H9 (cell line): ENCODE data around the gene LMAN1. TPM values are rescaled to one million over a fixed set of nuclear protein-coding genes. Genes with fewer than 3 reads are reported as not detected.
A peak's percentile ranks its signal among the peaks of the same experiment; 100 is the strongest.

ENCODE experiments used
- DNase-seq: peaks from one replicate; pipeline ENCODE4 v3.0.0-alpha.2; 2017
- H2AFZ ChIP-seq: one replicate; pipeline ENCODE4 v1.6.1; 2013; ENCODE audit warnings: mild to moderate bottlenecking, low read length, control low read depth, moderate library complexity
- H2AK5ac ChIP-seq: 2 replicates; pipeline ENCODE4 v1.6.1; 2013; ENCODE audit warnings: low read length, control low read depth, mixed read lengths; ENCODE audit not compliant: insufficient read length
- H2BK120ac ChIP-seq: one replicate; pipeline ENCODE4 v1.6.1; 2013; ENCODE audit warnings: low read depth, mild to moderate bottlenecking, low read length, control low read depth, inconsistent platforms; ENCODE audit not compliant: poor library complexity, severe bottlenecking
- H2BK12ac ChIP-seq: 2 replicates; pipeline ENCODE4 v1.6.1; 2013; ENCODE audit warnings: low read length, control low read depth, mixed read lengths, low read depth; ENCODE audit not compliant: insufficient read length
- H2BK15ac ChIP-seq: 2 replicates; pipeline ENCODE4 v1.6.1; 2013; ENCODE audit warnings: low read depth, low read length, control low read depth
- H2BK20ac ChIP-seq: one replicate; pipeline ENCODE4 v1.6.1; 2013; ENCODE audit warnings: low read depth, mild to moderate bottlenecking, low read length, control low read depth, inconsistent platforms; ENCODE audit not compliant: poor library complexity, severe bottlenecking
- H2BK5ac ChIP-seq: 2 replicates; pipeline ENCODE4 v1.6.1; 2013; ENCODE audit warnings: low read length, control low read depth, mixed read lengths; ENCODE audit not compliant: insufficient read length
- H3K14ac ChIP-seq: 2 replicates; pipeline ENCODE4 v1.6.1; 2013; ENCODE audit warnings: low read length, control low read depth; ENCODE audit not compliant: insufficient read depth
- H3K18ac ChIP-seq: 2 replicates; pipeline ENCODE4 v1.6.1; 2013; ENCODE audit warnings: low read depth, mild to moderate bottlenecking, mixed read lengths, low read length, control low read depth; ENCODE audit not compliant: insufficient read length
- H3K23ac ChIP-seq: 2 replicates; pipeline ENCODE4 v1.6.1; 2013; ENCODE audit warnings: low read length, control low read depth, mixed read lengths, low read depth; ENCODE audit not compliant: insufficient read length
- H3K23me2 ChIP-seq: 2 replicates; pipeline ENCODE4 v1.6.1; 2013; ENCODE audit warnings: low read depth, mild to moderate bottlenecking, mixed read lengths, low read length, control low read depth; ENCODE audit not compliant: insufficient read length, poor library complexity, severe bottlenecking
- H3K27ac ChIP-seq: 2 replicates; pipeline ENCODE4 v1.5.1; 2013; ENCODE audit warnings: low read length, control low read depth, mixed read lengths, low read depth; ENCODE audit not compliant: insufficient read length
- H3K27me3 ChIP-seq: 2 replicates; pipeline ENCODE4 v1.6.1; 2013; ENCODE audit warnings: low read length, control low read depth, inconsistent platforms; ENCODE audit not compliant: insufficient read depth
- H3K4ac ChIP-seq: 2 replicates; pipeline ENCODE4 v1.6.1; 2013; ENCODE audit warnings: low read depth, mild to moderate bottlenecking, control low read depth, inconsistent platforms, low read length, moderate library complexity
- H3K4me1 ChIP-seq: 2 replicates; pipeline ENCODE4 v1.6.1; 2013; ENCODE audit warnings: low read length, control low read depth, inconsistent platforms; ENCODE audit not compliant: insufficient read depth
- H3K4me2 ChIP-seq: 2 replicates; pipeline ENCODE4 v1.6.1; 2013; ENCODE audit warnings: low read length, control low read depth, mixed read lengths; ENCODE audit not compliant: insufficient read length, insufficient read depth
- H3K56ac ChIP-seq: 2 replicates; pipeline ENCODE4 v1.6.1; 2013; ENCODE audit warnings: low read depth, mild to moderate bottlenecking, mixed read lengths, low read length, control low read depth; ENCODE audit not compliant: insufficient read length
- H3K79me1 ChIP-seq: 2 replicates; pipeline ENCODE4 v1.6.1; 2013; ENCODE audit warnings: low read depth, mild to moderate bottlenecking, moderate library complexity, low read length, control low read depth, inconsistent platforms; ENCODE audit not compliant: insufficient read depth, poor library complexity, severe bottlenecking
- H3K79me2 ChIP-seq: 2 replicates; pipeline ENCODE4 v1.6.1; 2013; ENCODE audit warnings: low read length, control low read depth, inconsistent platforms; ENCODE audit not compliant: insufficient read depth
- H3K9ac ChIP-seq: 2 replicates; pipeline ENCODE4 v1.6.1; 2013; ENCODE audit warnings: low read length, control low read depth, mixed read lengths; ENCODE audit not compliant: insufficient read length; ENCODE audit errors: extremely low read depth
- H3K9me3 ChIP-seq: one replicate; pipeline ENCODE4 v1.6.1; 2013; ENCODE audit warnings: low read depth, low read length, inconsistent platforms; ENCODE audit not compliant: control insufficient read depth
- H3T11ph ChIP-seq: one replicate; pipeline ENCODE4 v1.6.1; 2013; ENCODE audit warnings: mild to moderate bottlenecking, low read length, control low read depth, inconsistent platforms
- H4K20me1 ChIP-seq: one replicate; pipeline ENCODE4 v1.6.1; 2013; ENCODE audit not compliant: control insufficient read depth, insufficient read length, insufficient read depth
- H4K5ac ChIP-seq: 2 replicates; pipeline ENCODE4 v1.6.1; 2013; ENCODE audit warnings: low read depth, mild to moderate bottlenecking, mixed read lengths, low read length, control low read depth; ENCODE audit not compliant: insufficient read length
- H4K8ac ChIP-seq: replicated peaks from 2 replicates; pipeline ENCODE4 v1.6.1; 2013; ENCODE audit warnings: low read length, control low read depth, mixed read lengths, low read depth; ENCODE audit not compliant: insufficient read length
- H4K91ac ChIP-seq: 2 replicates; pipeline ENCODE4 v1.6.1; 2013; ENCODE audit warnings: low read depth, mild to moderate bottlenecking, moderate library complexity, mixed read lengths, low read length, control low read depth; ENCODE audit not compliant: insufficient read length
- H3K27ac Mint-ChIP-seq, 3 experiments: 2 replicates in 2 of 3; 3 replicates in 1 of 3; pipeline ENCODE4 v1.8.0; 2020 to 2021; ENCODE audit warnings: mixed read lengths in 3 of 3, mild to moderate bottlenecking in 1 of 3, moderate library complexity in 1 of 3
- H3K27me3 Mint-ChIP-seq: 2 replicates; pipeline ENCODE4 v1.8.0; 2021; ENCODE audit warnings: low read depth, mild to moderate bottlenecking, moderate library complexity, mixed read lengths
- H3K36me3 Mint-ChIP-seq, 3 experiments: 2 replicates in 2 of 3; 3 replicates in 1 of 3; pipeline ENCODE4 v1.8.0; 2020 to 2021; ENCODE audit warnings: low read depth in 3 of 3, mixed read lengths in 3 of 3; ENCODE audit not compliant: insufficient read depth in 1 of 3
- H3K4me1 Mint-ChIP-seq, 2 experiments: 2 replicates each; pipeline ENCODE4 v1.8.0; 2020; ENCODE audit warnings: mixed read lengths in 2 of 2
- H3K4me3 Mint-ChIP-seq, 2 experiments: 2 replicates in 1 of 2; 3 replicates in 1 of 2; pipeline ENCODE4 v1.8.0; 2020 to 2021; ENCODE audit warnings: mild to moderate bottlenecking in 2 of 2, mixed read lengths in 2 of 2, moderate library complexity in 1 of 2
- H3K9me3 Mint-ChIP-seq, 2 experiments: 2 replicates in 1 of 2; 3 replicates in 1 of 2; pipeline ENCODE4 v1.8.0; 2020; ENCODE audit warnings: mild to moderate bottlenecking in 2 of 2, mixed read lengths in 2 of 2, moderate library complexity in 1 of 2
- CTCF ChIP-seq: fragments of 200-600 bp; sonication (generic); conservative IDR thresholded peaks from 3 replicates; pipeline ENCODE4 v1.8.0; 2021; ENCODE audit warnings: antibody characterized with exemption, mild to moderate bottlenecking
- WGBS: extraction: QIAGEN DNeasy Blood & Tissue Kit; methylation state at CpG from one replicate; pipeline ENCODE4 v1.1.7; 2013; ENCODE audit warnings: missing lambda C conversion rate, low lambda C conversion rate, mixed read lengths; ENCODE audit not compliant: insufficient read length; ENCODE audit errors: extremely low coverage; 5-methylcytosine and 5-hydroxymethylcytosine counted together
- total RNA-seq: library from RNA; stranded (reverse); gene quantifications from 2 replicates; pipeline ENCODE4 v1.2.1, GENCODE V29; 2021

LMAN1 gene
- total RNA-seq, 1 experiment from 2014 or later = 63.6 TPM

- H3K27me3 Mint-ChIP-seq = peaks cover 46% of the 10 kb centered on the region
- Histone ChIP-seq H3K27ac (no peak overlapping the region), H4K20me1 (no peaks in the 10 kb centered on the region), H2BK20ac (no peak overlapping the region), H2AK5ac (no peak overlapping the region), H2BK15ac (no peak overlapping the region), H3K9ac (no peak overlapping the region), H2BK5ac (no peak overlapping the region), H3T11ph (no peak overlapping the region), H3K23me2 (no peaks in the 10 kb centered on the region), H3K27me3 (no peaks in the 10 kb centered on the region), H2BK120ac (no peak overlapping the region), H3K14ac (no peak overlapping the region), H4K8ac (no peak overlapping the region), H3K4me1 (no peaks in the 10 kb centered on the region), H3K79me1 (no peaks in the 10 kb centered on the region), H3K9me3 (no peaks in the 10 kb centered on the region), H3K4ac (no peak overlapping the region), H3K4me2 (no peak overlapping the region), H3K23ac (no peak overlapping the region), H2BK12ac (no peak overlapping the region), H3K79me2 (no peaks in the 10 kb centered on the region), H3K56ac (no peak overlapping the region), H3K18ac (no peak overlapping the region), H4K91ac (no peak overlapping the region), H2AFZ (no peak overlapping the region), H4K5ac (no peak overlapping the region)
- H3K9me3 Mint-ChIP-seq = no peaks in the 10 kb centered on the region; a peak in 2 of 5 replicates
- peaks cover 24 to 52% of the 10 kb centered on the region in 2 experiments for H3K4me1 Mint-ChIP-seq
- peak overlapping the region in 2 of 3 experiments; percentile 49 to 90; a peak in 5 of 7 replicates for H3K27ac Mint-ChIP-seq
- no CpG with 5 or more reads among the region's 8 CpGs for WGBS
- peak; percentile 53 for DNase-seq
- H3K36me3 Mint-ChIP-seq = no peaks in the 10 kb centered on the region
- H3K4me3 Mint-ChIP-seq = peak overlapping the region in 1 of 2 experiments; percentile 35; a peak in 1 of 5 replicates
- TF ChIP-seq CTCF = no peak
Observed at GRCh38 chr18:59386909-59387686, 28.0 kb upstream of the LMAN1 start.
